Activated T-cell treated with anti-CD3 and anti-CD28 coated beads for 48 hours (primary cell): Measurements from ENCODE around the gene PRSS23.
"Not testable (repeated sequence)": the region's sequence is repeated elsewhere in the genome, so short reads cannot be mapped to it uniquely, and the experiment has no call there.

Experiments
- DNase-seq: peaks from one replicate; pipeline ENCODE4 v3.0.0-alpha.2; 2020; ENCODE audit warnings: low read depth

PRSS23 gene, protein sequence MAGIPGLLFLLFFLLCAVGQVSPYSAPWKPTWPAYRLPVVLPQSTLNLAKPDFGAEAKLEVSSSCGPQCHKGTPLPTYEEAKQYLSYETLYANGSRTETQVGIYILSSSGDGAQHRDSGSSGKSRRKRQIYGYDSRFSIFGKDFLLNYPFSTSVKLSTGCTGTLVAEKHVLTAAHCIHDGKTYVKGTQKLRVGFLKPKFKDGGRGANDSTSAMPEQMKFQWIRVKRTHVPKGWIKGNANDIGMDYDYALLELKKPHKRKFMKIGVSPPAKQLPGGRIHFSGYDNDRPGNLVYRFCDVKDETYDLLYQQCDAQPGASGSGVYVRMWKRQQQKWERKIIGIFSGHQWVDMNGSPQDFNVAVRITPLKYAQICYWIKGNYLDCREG

DNA sequence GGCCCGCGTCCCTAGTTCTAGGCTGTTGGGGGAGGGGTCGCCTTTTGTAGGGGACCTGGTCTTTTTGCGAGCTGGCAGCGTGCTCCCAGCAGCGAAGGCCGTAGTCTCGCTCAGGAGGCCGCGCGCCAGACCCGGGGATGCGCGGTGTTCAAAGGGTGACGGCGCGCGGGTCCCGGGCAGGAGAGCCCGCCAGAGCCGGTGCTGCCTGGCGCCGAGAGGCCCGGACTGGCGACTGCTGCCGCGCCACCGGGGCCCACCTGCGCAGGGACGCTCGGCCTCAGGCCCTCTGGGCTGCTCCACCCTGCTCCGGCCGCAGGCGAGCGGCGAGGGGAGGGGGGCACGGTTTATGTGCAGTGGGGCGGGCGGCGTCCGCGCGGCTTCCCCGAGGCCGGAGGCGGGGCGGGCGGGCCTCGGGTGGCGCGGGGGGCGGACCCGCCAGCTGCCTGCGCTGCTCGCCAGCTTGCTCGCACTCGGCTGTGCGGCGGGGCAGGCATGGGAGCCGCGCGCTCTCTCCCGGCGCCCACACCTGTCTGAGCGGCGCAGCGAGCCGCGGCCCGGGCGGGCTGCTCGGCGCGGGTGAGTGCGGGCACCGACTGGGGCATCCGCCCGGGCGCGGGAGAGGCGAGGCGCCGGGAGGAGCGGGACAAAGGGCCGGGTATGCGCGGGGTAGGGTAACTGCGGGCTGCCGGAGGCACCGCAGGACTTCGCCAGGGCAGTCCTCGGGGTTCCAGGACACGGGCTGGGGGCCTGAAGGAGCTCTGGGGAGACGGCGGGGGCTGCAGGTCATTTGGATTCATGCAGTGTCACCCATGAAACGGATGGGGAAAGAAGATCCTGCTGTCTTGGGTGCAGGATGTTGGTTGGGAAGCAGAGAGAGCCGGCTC is at the start of gene PRSS23:
TSS of gene PRSS23 (plus strand) at position 467 of the 884 bp plus-strand sequence. CDS start 7,102 bp downstream, outside the sequence.
- DNase-seq: peak; percentile 35

DNA sequence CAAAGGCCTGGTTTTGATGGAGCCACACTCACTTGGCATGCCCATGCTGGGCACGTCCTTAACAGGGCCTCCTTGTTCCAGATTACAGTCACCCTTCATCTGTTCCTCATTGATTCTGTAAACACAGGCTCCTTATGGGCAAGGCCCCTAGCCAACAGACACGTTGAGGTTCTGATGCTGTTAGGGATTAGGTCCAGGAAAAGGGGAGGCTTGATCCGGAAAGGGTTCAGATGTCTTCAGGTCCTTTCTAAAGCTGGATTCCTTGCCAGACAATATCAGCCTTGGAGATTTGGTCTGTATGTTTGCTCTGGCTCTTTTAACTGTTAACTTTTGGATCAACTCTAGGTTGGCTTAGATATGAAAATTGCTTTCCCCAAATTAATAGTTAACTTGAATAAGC is 46.9 kb upstream of the PRSS23 start:
- no peak for DNase-seq

DNA sequence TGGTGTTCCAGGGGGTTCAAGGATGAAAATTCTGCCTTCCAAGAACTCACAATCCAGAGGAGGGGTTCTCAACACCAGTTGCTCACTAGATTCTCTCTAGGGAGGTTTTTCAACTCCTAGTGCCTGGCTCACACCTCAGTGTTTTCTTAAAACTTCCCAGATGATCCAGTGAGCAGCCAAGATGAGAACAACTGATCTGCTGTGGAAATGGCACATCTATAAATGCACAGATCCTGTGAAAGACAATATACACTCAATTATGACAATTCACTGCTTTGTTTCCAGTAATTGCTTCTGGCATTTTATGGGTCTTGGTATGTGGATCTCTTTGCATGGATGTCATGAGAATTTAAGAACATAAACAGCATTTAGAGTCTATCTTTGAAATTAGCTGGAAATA is 45.2 kb upstream of the PRSS23 start:
- DNase-seq: no peak

DNA sequence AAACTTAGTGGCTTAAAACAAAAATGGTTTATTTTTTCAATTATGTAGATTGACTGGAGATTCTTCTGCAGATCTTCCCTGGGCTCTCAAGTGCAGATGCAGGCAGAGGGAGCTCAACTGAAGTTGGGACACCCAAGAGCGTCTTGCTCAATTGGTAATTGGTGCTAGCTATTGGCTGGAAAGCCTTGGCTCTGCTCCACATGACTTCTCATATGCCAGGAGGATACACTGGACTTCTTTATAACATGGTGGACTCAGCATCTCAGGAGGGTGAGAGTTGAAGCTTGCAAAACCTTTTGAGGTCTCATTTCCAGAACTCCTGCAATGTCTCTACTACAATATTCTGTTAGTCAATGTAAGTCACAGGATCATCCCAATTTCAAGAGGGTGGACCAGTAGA is 42.2 kb upstream of the PRSS23 start:
- DNase-seq: no peak

DNA sequence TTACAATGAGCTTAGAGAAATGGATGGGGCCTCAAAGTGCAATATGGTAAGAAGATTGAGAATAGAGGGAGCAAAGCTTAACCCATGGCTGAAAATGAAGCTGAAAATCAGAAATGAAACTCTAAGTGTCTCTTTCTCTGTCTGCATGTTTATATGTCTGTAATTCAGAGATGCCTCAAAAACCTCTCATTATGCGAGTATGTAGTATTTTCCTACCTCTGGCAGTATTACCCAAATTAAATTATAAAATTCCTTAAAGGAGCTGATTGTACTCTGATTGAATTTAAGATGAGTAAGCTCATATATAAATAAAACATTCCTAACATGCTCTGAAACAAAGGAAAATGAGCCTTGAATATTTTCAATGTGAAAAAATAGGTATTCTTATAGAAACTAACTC is 39.8 kb upstream of the PRSS23 start:
- no peak for DNase-seq

DNA sequence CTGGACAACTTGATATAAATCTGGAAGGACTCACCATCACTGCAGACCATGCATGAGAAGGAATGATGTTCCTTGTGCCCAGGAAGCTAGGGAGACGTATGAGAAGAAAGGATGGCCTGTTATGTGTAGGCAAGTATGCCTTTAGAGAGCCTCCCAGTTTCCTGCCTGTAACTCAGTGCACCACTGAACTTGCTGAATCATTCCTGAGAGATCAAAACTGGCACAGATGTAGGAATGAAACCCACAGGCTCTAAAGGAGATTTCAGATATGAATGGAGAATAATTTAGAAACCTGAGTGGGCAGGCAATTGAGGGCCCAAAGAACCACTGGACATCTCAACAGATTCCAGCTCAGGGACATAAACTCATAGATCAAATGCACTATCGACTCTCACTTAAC is 38.4 kb upstream of the PRSS23 start:
- no peak for DNase-seq

DNA sequence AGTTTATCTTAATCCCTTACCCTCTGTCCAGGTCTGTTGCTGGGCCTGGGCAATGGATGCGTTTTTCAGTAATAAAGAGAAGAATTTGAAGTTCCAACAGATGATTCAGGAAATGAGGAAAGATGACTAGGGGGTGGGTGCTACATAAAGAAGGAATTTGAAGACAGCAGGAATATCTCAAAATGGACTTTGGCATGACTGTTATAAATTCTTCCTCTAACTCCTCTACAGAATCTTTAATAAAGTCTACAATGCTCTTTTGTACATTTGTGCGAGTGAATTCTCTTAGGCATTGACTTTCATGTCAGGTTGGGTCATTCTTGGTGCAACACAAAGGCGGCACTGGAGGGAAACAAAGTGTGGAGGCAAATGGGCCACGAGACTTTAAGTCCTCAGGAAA is 35.1 kb upstream of the PRSS23 start:
- no peak for DNase-seq

DNA sequence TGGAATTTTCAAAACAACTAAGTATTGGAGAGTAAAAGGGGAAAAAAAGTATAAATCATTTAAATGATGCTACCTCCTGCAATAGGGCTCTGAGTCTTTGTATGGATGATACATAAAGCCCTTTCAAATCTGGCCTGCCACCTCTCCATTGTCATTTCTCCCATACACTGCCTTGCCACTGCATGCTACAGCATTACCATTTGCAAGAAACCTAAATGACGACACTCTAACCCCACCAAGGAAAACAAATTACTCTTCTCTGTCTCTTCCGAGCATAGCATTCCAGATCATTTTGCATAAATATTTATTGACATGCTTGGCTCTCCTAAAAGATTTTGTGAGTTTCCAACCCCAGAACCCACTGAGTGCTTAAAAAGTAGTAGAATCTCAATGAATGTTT is 34.5 kb upstream of the PRSS23 start:
- DNase-seq: no peak

DNA sequence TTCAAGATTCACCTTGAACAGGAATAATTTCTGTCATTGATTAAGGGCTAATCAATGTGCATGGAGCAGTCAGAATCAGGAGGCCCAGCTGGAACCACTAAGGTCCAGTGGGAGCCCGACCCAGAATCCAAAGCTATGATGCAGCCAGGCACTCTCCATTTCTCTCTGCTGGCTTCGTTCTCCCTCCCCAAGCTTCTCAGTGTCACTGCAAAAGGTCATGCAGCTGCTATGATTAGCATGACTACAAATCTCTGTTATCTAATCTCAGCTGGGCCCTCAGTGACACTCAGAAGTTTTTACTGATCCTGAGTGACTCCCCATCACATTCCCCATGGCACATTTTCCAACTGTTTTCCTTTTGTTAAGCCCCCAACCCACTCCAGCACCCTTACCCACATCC is 31.1 kb upstream of the PRSS23 start:
- DNase-seq: no peak

DNA sequence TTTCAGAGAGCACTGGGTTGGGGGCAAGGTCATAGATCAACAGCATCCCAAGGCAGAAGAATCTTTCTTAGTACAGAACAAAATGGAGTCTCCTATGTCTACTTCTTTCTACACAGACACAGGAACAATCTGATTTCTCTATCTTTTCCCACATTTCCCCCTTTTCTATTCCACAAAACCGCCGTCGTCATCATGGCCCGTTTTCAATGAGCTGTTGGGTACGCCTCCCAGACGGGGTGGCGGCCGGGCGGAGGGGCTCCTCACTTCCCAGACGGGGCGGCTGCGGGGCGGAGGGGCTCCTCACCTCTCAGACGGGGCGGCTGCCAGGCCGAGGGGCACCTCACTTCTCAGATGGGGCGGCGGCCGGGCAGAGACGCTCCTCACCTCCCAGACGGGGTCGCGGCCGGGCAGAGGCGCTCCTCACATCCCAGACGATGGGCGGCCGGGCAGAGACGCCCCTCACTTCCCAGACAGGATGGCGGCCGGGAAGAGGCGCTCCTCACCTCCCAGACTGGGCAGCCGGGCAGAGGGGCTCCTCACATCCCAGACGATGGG is 29.8 kb upstream of the PRSS23 start:
- not testable (repeated sequence) for DNase-seq

DNA sequence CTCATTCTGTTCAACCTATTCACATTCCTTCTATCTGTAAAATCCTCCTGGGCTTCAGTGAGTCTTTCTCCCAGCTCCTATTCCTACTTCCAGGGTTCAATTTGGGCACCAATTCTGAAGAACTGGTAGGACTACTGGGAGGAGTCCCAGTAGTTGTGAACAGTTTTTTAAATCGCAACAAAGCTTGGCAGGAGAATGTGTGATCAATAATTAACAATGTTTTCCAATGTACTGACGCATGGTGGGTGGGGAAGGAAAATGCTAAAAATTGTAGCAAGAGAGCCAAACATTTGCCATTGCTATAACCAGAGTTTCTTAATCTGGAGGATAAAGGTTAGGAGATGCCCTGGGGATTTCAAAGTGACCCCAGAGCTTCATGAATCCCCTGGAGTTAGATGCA is 27.3 kb upstream of the PRSS23 start:
- no peak for DNase-seq

DNA sequence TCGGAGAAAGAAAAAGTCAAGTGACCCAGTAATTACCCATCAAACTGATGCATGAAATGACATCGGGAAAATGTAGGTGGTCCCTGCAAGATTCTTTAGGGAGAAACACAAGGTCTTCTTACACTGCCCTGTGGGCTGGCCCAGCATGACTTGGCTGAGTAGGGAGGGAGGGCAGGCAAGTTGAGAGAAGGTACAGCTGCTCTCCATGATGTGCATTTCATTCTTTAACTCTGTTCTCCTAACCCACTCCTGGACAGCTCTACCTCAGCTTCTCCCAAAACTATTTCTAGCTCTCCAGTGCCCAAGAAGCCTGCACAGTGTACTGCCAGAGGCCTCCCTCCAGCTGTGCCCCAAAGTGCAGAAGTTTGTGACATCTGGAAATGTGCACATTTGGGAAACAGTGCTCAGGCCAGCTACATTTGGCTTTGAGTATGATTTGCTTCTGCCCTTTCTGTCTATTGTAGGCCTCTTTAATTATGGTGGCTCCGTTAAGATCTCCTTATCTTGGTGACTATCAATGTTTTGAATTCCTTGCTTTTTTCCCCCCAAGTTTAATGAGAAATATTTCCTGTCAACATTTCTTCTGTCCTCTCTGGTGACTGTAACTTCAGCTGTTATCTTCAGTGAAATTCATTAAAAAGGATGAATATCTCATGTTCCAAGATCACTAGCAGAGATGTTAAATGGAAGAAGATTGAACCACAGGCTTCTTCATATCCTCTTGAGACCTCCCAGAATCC is 26.7 kb upstream of the PRSS23 start:
- no peak for DNase-seq

DNA sequence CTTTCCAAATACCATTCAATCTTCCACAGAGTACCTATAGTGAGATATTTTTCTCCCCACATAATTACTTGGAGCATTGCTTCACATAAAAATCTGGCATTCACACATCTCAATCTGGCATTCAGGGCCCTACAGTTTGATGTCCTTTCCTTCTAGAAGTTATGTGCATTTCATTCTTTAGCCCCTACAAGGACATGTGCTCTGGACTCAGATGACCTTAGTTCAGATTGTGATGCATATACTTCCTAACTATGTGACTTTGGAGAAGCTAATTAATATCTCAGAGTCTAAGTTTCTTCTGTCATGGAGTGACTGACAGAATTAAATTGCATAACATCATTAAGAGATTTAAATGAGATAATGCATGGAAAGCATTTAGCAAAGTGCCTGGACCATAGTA is 25.9 kb upstream of the PRSS23 start:
- DNase-seq: no peak

DNA sequence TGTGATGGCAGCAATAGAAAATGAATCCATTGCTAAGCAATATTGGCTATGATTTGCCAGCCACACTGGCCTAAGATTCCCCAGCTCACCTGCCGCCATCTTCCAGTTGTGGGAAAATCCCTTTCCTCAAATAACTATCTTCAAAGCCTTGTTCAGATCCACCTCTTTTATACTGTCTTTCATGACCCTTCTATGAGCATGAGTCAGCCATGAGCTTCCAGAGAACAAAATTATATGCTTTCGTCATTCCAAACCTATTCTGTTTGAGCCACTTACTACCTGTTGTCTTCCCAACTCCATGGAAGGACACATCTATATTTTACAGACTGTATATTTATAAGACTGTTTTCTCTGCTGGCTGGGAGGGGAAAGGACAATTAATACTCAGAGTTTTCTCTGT is 25.0 kb upstream of the PRSS23 start:
- DNase-seq: no peak

DNA sequence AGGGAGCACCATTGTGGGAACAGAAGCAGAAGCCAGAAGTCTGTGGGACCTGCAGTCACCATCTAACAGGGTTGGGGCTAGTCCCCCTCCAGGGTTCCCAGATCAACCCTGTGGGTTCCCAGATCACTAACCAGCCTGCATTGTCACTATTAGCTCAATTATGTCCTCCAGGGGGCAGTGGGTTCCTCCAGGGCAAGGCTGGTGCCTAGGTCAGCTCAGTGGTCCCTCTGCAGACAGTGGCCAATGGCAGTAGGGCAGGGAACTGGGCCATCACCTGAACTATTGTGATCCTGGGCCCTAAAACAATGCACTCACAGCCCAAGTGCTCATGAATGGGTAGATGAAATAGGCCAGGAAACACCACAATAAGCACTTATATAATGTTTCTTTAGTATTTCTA is 18.8 kb upstream of the PRSS23 start:
- no peak for DNase-seq

DNA sequence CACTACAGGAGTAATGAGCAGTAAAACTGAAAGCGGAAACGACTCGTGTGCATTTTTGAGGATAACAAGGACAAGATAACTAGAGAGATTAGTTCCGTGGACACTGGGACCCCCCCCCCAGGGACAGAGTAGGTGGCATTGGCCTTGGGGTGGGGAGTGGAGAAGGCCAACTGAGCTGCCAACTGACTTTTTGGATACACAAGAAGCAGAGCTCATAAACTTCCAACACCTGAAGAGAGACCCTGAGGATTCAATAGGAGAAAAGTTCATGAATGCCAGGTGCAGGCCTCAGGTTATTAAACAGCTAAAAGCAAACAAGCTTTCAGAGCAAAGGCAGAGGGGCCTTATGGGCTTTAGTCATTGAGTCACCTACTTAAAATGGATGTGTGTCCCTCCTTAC is 17.6 kb upstream of the PRSS23 start:
- no peak for DNase-seq

DNA sequence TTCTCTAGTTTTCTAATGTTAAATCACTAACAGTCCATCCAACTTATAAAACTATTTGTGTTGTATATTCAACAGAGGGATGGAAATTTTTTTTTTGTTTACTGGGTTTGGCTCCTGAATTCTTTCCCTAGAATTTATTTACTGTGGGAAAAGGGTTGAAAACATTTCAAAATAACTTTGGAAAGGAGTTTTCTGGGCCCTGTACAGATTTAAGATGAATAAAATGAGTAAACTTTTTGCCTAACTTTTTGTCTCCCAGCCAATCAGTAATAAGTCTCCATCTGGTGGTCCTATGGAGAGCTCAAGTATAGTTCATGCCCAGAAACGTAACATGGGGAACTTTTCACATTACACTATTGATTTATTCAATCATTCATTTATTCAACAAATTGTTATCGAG is 16.7 kb upstream of the PRSS23 start:
- no peak for DNase-seq

DNA sequence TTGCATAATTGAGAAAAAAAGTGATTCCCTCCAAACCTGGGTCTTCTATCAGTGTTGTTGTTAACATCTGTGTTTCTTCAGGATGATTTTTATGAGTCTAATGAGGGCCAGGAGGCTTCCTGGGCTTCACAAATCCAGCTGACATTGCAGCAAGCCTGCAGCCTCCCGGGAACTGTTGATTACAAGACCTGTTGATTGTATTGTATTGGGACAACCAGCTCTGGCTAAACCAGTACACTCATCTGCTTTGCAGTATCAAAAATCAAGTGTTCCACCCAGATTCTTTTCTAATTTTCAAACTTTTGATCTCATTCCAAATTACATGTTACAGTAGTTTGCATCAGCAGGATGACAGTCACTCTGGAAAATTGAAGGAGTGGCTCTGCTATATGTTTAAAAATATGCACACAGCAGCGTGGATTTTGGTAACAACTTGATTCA is 16.1 kb upstream of the PRSS23 start:
- DNase-seq: no peak

DNA sequence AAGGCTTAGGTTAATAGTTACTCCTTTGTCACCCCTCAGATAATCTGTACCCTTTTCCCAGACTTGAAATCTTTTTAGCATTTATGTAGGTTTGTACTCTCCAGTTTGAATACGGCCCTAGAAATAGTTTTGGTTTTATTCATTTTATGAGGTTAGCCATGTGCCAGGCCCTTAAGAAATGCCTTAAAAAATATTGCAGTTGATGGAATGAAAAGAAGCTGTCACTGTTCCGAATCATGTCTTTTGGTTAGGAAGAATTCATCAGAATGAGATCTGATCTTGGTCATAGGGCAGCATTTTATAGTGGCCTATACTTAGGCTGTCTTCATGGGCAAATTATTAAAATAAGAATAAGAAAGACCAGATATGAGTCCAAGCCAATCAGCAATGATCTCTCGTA is 14.8 kb upstream of the PRSS23 start:
- DNase-seq: no peak

DNA sequence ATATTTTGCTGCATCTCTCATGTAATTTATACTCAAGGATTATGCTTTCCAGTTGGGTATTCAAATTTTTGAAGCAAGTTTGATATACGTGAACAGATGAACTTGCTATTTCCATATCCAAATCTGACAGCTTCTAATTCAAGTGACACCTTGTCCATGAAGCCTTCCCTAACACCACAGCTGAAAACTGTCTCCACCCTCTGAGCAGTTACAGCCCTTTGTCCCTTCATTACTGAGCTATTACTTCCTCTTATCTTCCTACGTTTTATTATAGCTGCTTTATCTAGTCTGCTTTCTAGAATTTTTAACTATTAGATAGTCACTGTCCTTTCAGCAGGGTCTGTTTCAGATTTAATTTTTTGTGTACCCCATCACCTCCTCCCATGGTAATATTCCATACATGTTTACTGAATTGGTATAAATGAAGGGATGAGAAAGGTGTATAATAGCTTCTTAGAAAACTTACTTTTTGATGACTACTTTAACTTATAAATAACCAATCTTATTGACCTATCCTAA is 13.3 kb upstream of the PRSS23 start:
- no peak for DNase-seq

DNA sequence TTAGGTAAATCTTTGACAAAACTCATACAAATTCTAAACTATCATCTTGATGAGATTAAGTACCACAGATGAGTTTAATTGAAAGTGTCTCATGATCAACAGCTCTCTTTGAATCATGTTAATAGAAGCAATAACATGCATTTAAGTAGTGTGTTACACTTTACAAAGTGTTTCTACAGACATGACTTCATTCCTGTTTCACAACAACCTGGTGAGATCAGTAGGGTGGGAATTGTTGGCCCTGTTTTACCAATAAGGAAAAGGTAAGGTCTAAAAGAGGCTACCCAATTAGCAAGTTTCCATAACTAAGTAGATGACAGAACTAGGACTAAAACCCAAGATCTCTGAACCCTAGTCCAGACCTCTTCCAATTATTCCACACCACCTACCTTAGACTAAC is 12.7 kb upstream of the PRSS23 start:
- no peak for DNase-seq

DNA sequence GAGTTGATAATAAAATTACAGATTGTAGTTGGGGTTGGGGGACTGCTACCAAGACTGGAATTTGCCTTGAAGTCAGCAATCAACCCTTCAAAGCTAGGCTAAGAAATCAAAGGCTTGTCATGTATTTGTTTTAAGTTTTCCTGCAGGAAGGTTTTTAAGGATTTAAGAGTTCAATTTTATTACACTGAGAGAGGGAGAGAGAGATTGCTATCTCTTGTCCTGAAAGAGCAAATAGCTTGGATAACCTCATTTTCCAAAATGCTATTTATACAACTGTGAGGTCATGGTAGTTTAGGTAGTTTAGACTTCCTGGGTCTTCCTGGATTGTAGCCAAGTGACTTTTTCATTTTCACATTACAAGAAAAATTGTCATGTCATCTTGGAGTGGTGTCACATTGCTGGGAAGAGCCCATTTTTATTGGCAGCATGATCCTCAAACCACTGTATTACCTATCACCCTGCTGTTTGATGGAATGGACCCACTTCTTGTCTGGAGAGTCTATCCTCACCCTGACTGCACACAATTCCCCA is 10.1 kb upstream of the PRSS23 start:
- no peak for DNase-seq
